T47D (cell line): ENCODE data around the gene CDHR2.
A peak's percentile ranks its signal among the peaks of the same experiment; 100 is the strongest.
"Not testable (repeated sequence)": the region's sequence is repeated elsewhere in the genome, so short reads cannot be mapped to it uniquely, and the experiment has no call there.

Experiments used
- DNase-seq, 2 experiments: peaks; one replicate each; pipeline versions ENCODE4 v3.0.0 to v3.0.0-alpha.2; 2011 to 2012; ENCODE audit warnings: low read depth in 1 of 2, low spot score in 1 of 2
- JUND ChIP-seq: IDR thresholded peaks from 2 replicates; pipeline ENCODE4 v1.6.1; 2012; ENCODE audit warnings: low read depth
- in situ Hi-C: cut with HindIII; loops from 2 replicates; pipeline ENCODE4 v1.10.0; 2016; ENCODE audit warnings: low sequenced_read_pairs, low pct_unique_long_range_greater_than_20kb

Gene CDHR2

GRCh38 chr5:176550275-176550831, 1.2 kb downstream of the CDHR2 start:
- in situ Hi-C loops: no loop called here
- no peak for DNase-seq
- TF ChIP-seq JUND: no peak

- DNase-seq, in situ Hi-C loops: not testable (repeated sequence)
These were observed 1.8 kb downstream of the CDHR2 start for GRCh38 chr5:176550937-176551336.

- in situ Hi-C loops: no loop called here
- no peak for TF ChIP-seq JUND
- no peak for DNase-seq
These were observed 3.3 kb downstream of the CDHR2 start for GRCh38 chr5:176552332-176552869.

GRCh38 chr5:176553260-176554085, 4.3 kb downstream of the CDHR2 start:
- in situ Hi-C loops: no loop called here
- no peak for DNase-seq
- TF ChIP-seq JUND: no peak

- no peak for DNase-seq
- in situ Hi-C loops: no loop called here
These were observed 8.7 kb downstream of the CDHR2 start for GRCh38 chr5:176557846-176558245.

GRCh38 chr5:176559683-176560082, 10.5 kb downstream of the CDHR2 start:
- peak in 1 of 2 experiments; percentile 36 for DNase-seq
- no peak for TF ChIP-seq JUND
- in situ Hi-C loops: no loop called here

More at GRCh38 chr5:176557846-176558245, 8.7 kb downstream of the CDHR2 start:
- TF ChIP-seq JUND: no peak

DNA sequence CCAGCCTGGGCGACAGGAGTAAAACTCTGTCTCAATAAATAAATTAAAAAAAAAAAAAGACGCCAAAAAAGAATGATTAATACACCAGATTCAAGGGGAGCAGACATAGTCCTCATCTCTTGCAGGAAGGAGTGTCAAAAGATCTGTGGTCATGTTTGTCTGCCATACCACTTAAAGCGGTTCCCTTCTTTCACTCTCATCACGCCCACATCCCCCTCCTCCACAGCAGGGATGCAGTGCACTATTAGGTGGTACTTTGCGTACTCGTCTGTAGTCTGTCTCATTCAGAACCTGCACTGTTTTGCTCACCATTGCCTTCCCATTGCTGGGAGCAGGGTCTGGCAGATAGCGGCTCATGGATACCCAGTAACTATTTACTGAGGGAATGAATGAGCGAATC, 11.2 kb downstream of the CDHR2 start:
- in situ Hi-C loops: no loop called here
- DNase-seq: no peak
- no peak for TF ChIP-seq JUND

- in situ Hi-C loops: no loop called here
- no peak for TF ChIP-seq JUND
- no peak for DNase-seq
These were observed 12.1 kb downstream of the CDHR2 start for GRCh38 chr5:176561259-176561658.

GRCh38 chr5:176562189-176562588, 13.0 kb downstream of the CDHR2 start:
- in situ Hi-C loops: no loop called here
- TF ChIP-seq JUND: no peak
- no peak for DNase-seq

DNA sequence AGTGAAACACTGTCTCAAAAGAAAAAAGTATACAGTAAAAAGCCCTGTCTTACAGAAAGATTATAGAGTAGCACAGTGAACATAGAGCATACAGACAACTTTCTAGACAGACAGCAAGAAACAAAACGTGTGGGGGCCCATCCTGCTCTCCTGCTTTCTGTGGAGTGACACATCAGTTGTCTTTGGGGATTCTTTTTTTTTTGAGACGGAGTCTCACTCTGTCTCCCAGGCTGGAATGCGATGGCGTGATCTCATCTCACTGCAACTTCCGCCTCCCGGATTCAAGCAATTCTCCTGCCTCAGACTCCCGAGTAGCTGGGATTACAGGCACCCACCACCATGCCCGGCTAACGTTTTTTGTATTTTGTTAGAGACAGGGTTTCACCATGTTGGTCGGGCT, 14.9 kb downstream of the CDHR2 start:
- in situ Hi-C loops: no loop called here
- DNase-seq: no peak

DNA sequence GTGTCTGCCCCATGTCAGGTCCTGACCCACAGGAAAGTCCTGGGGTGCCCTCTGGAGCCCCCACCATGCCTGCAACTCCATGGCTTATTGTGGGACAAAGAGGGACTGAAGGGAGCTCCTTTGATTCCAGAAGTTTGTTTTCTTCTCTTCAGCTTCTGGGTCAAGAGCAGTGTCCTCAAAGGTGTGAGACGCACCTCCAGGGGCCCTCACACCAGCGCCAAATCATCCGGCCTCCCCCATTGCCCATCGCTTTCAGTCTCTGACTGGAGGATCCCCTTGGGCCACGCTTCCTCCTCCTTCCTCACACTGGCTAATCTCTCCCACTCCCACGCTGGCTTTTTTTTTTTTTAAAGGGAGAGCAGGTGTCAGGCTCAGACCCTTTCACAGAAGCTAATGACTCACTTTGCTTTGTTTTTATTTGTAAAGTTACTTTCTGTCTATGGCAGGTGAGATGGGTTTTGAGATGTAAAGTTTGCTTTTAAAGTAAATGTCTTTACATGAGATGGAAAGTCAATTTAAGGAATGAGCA, 16.7 kb downstream of the CDHR2 start:
- in situ Hi-C loops: no loop called here
- TF ChIP-seq JUND: no peak
- no peak for DNase-seq

More for the DNA sequence above, 14.9 kb downstream of the CDHR2 start:
- TF ChIP-seq JUND: no peak

- no peak for DNase-seq
- in situ Hi-C loops: no loop called here
- no peak for TF ChIP-seq JUND
These were observed 19.5 kb downstream of the CDHR2 start for GRCh38 chr5:176568657-176569056.

GRCh38 chr5:176570044-176570443, 20.9 kb downstream of the CDHR2 start:
- peak in 1 of 2 experiments; percentile 36 for DNase-seq
- in situ Hi-C loops: no loop called here
- no peak for TF ChIP-seq JUND
